Caco-2 (cell line): ENCODE results near the gene FREM3. TPM values are rescaled to one million over a fixed set of nuclear protein-coding genes. Genes with fewer than 3 reads are reported as not detected.

ENCODE experiments used
- BruUV-seq: library from RNA; stranded (reverse); fragments of 400-500 nt; replicated peaks from 2 replicates; lab custom pipeline; 2021; lab: Mats Ljungman, UMichigan
- CTCF ChIA-PET: fragments of 300-600 bp; sonication (Branson Sonifier 250); formaldehyde crosslinking; loops from one replicate; lab custom pipeline; 2022; ENCODE audit warnings: antibody characterized with exemption; lab: Charles Lee
- POLR2A ChIA-PET: fragments of 300-600 bp; sonication (Branson Sonifier 250); formaldehyde crosslinking; loops from one replicate; lab custom pipeline; 2022; ENCODE audit warnings: antibody characterized with exemption; lab: Charles Lee
- DNase-seq, 2 experiments: peaks; one replicate each; pipeline versions ENCODE4 v3.0.0 to v3.0.0-alpha.2; 2020 to 2022
- H3K27me3 ChIP-seq: replicated peaks from 2 replicates; pipeline ENCODE4 v1.6.0; 2011; ENCODE audit warnings: low read length; ENCODE audit not compliant: control insufficient read depth, insufficient read depth
- H3K36me3 ChIP-seq: 2 replicates; pipeline ENCODE4 v1.5.1; 2011; ENCODE audit warnings: low read length; ENCODE audit not compliant: control insufficient read depth, insufficient read depth
- H3K4me1 ChIP-seq: fragments of 250-450 bp; sonication (Bioruptor Pico); 2 replicates; pipeline ENCODE4 v1.5.1; 2020; ENCODE audit warnings: mild to moderate bottlenecking
- H3K4me3 ChIP-seq: 2 replicates; pipeline ENCODE4 v1.5.1; 2011; ENCODE audit warnings: low read depth, mild to moderate bottlenecking, control low read depth, low read length
- H3K9me3 ChIP-seq: fragments of 250-450 bp; sonication (Bioruptor Pico); 2 replicates; pipeline ENCODE4 v1.5.1; 2020; ENCODE audit warnings: mild to moderate bottlenecking, moderate library complexity
- H3K27ac Mint-ChIP-seq: one replicate; pipeline ENCODE4 v1.8.0; 2022; ENCODE audit warnings: mixed read lengths; ENCODE audit not compliant: unreplicated experiment
- H3K27me3 Mint-ChIP-seq: one replicate; pipeline ENCODE4 v1.8.0; 2022; ENCODE audit warnings: mixed read lengths; ENCODE audit not compliant: insufficient read depth, unreplicated experiment
- H3K36me3 Mint-ChIP-seq: one replicate; pipeline ENCODE4 v1.8.0; 2022; ENCODE audit warnings: mild to moderate bottlenecking, mixed read lengths; ENCODE audit not compliant: insufficient read depth, unreplicated experiment
- H3K4me1 Mint-ChIP-seq: one replicate; pipeline ENCODE4 v1.8.0; 2022; ENCODE audit warnings: low read depth, mixed read lengths; ENCODE audit not compliant: unreplicated experiment
- H3K4me3 Mint-ChIP-seq: one replicate; pipeline ENCODE4 v1.8.0; 2022; ENCODE audit warnings: mild to moderate bottlenecking, moderate library complexity, mixed read lengths; ENCODE audit not compliant: unreplicated experiment
- H3K9me3 Mint-ChIP-seq: one replicate; pipeline ENCODE4 v1.8.0; 2022; ENCODE audit warnings: mixed read lengths; ENCODE audit not compliant: unreplicated experiment
- intact Hi-C: fragments of 100-400 bp; cut with micrococcal nuclease; formaldehyde crosslinking; loops from one replicate; pipeline ENCODE4 v1.10.0; 2022; ENCODE audit not compliant: unreplicated experiment
- total RNA-seq: library from RNA; stranded (reverse); gene quantifications from 2 replicates; pipeline ENCODE4 v1.2.3, GENCODE V29; 2022
- TF ChIP-seq, protein P1 (sequence below), 2 experiments: fragments of 200-600 bp in 1 of 2; IDR thresholded peaks; 1 replicate in 1 of 2; 2 replicates in 1 of 2; pipeline versions ENCODE4 v1.5.1 to v1.8.0; 2011 to 2022; ENCODE audit warnings: antibody characterized with exemption in 1 of 2, control low read depth in 1 of 2, inconsistent platforms in 1 of 2, low read depth in 1 of 2, low read length in 1 of 2, mild to moderate bottlenecking in 1 of 2, moderate library complexity in 1 of 2; ENCODE audit not compliant: insufficient read depth in 1 of 2, severe bottlenecking in 1 of 2, unreplicated experiment in 1 of 2

Gene FREM3
- total RNA-seq, 1 experiment from 2014 or later: not detected

DNA sequence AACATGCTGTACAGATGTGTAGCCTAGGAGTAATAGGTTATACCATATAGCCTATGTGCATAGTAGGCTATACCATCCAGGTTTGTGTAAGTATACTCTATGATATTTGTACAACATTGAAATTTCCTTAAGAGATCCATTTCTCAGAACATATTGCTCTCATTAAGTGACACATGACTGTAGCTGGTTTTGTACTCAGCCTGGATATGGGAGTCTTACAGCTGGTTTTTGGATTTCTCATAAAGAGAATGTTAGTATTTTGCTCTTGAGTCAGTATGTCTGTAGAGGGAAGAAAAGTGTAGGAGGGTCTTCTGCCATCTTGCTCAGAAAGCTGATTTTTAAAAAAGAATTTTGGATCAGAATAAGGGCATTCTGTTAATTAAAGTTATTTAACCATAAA lies 101.7 kb downstream of the FREM3 start:
- Mint-ChIP-seq H3K9me3 (no peaks in the 10 kb centered on the region), H3K27me3 (peaks cover 15% of the 10 kb centered on the region), H3K4me1 (no peaks in the 10 kb centered on the region), H3K4me3 (no peak overlapping the region), H3K36me3 (no peaks in the 10 kb centered on the region), H3K27ac (no peak overlapping the region)
- POLR2A ChIA-PET: no interaction called here
- H3K4me1 ChIP-seq: no peaks in the 10 kb centered on the region
- no peak for DNase-seq
- intact Hi-C loops: no loop called here
- no peaks in the 10 kb centered on the region for H3K27me3 ChIP-seq
- BruUV-seq: no TSS peak
- H3K36me3 ChIP-seq: no peaks in the 10 kb centered on the region
- TF ChIP-seq, protein P1, sequence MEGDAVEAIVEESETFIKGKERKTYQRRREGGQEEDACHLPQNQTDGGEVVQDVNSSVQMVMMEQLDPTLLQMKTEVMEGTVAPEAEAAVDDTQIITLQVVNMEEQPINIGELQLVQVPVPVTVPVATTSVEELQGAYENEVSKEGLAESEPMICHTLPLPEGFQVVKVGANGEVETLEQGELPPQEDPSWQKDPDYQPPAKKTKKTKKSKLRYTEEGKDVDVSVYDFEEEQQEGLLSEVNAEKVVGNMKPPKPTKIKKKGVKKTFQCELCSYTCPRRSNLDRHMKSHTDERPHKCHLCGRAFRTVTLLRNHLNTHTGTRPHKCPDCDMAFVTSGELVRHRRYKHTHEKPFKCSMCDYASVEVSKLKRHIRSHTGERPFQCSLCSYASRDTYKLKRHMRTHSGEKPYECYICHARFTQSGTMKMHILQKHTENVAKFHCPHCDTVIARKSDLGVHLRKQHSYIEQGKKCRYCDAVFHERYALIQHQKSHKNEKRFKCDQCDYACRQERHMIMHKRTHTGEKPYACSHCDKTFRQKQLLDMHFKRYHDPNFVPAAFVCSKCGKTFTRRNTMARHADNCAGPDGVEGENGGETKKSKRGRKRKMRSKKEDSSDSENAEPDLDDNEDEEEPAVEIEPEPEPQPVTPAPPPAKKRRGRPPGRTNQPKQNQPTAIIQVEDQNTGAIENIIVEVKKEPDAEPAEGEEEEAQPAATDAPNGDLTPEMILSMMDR (IDR thresholded peaks at IDR 0.05; ENCODE audit: insufficient read depth in 1 of 2, low read depth in 1 of 2, low read length in 1 of 2, severe bottlenecking in 1 of 2, unreplicated experiment in 1 of 2): no peak
- H3K9me3 ChIP-seq: no peaks in the 10 kb centered on the region
- H3K4me3 ChIP-seq: no peak overlapping the region
- CTCF ChIA-PET: no interaction called here

DNA sequence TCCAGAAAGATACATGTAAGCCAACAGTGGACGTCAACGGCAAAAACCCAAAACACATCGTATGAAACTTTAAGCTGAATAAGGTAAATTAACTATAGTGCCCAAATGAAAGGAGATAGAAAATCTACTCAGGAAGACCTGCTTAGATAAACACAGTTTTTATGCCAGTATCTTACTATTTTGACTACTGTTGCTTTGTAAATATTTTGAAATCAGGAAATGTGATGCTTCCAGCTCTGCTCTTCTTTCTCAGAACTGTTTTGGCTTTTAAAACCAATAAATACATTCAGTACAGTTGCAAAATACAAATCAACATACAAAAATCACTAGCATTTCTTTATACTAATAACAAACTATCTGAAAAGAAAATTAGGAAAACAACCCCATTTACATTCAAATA lies 103.2 kb downstream of the FREM3 start:
- Histone ChIP-seq H3K4me3 (no peak overlapping the region), H3K27me3 (no peaks in the 10 kb centered on the region), H3K36me3 (no peaks in the 10 kb centered on the region), H3K4me1 (no peaks in the 10 kb centered on the region), H3K9me3 (no peaks in the 10 kb centered on the region)
- Mint-ChIP-seq H3K4me3 (no peak overlapping the region), H3K4me1 (no peaks in the 10 kb centered on the region), H3K27ac (no peak overlapping the region), H3K9me3 (no peaks in the 10 kb centered on the region), H3K27me3 (peaks cover 17% of the 10 kb centered on the region), H3K36me3 (no peaks in the 10 kb centered on the region)
- intact Hi-C loops: no loop called here
- POLR2A ChIA-PET: no interaction called here
- no TSS peak for BruUV-seq
- no peak for DNase-seq
- TF ChIP-seq, protein P1 (IDR thresholded peaks at IDR 0.05; ENCODE audit: insufficient read depth in 1 of 2, low read depth in 1 of 2, low read length in 1 of 2, severe bottlenecking in 1 of 2, unreplicated experiment in 1 of 2): no peak
- CTCF ChIA-PET: no interaction called here

DNA sequence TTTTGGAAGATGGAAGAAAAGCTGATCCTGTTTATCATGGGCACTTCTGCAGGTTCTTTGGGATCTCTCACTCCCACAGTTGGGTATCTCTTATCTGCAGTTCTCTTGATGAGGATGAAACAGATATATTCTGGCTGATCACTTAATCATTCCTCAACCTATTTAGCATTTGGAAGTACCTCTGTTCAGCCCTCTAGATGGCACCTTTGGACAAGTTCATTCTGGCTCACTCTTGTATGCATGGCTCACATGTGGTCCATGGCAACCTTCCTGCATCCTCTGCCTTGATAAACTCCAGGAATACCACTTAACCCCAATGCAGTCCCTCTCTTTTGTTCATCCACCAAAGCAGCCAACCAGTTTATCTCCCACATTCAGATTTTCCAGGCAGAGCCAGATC lies 112.8 kb downstream of the FREM3 start:
- POLR2A ChIA-PET: no interaction called here
- no peaks in the 10 kb centered on the region for H3K36me3 ChIP-seq
- Mint-ChIP-seq H3K27me3 (peaks cover under 1% of the 10 kb centered on the region), H3K4me3 (no peak overlapping the region), H3K27ac (no peak overlapping the region), H3K9me3 (no peaks in the 10 kb centered on the region), H3K36me3 (no peaks in the 10 kb centered on the region), H3K4me1 (no peaks in the 10 kb centered on the region)
- no peaks in the 10 kb centered on the region; the same call in 1 of the 2 replicates for H3K9me3 ChIP-seq
- H3K4me1 ChIP-seq: no peaks in the 10 kb centered on the region
- no peaks in the 10 kb centered on the region for H3K27me3 ChIP-seq
- no peak overlapping the region for H3K4me3 ChIP-seq
- CTCF ChIA-PET: no interaction called here
- intact Hi-C loops: no loop called here
- no peak for DNase-seq
- TF ChIP-seq, protein P1 (IDR thresholded peaks at IDR 0.05; ENCODE audit: insufficient read depth in 1 of 2, low read depth in 1 of 2, low read length in 1 of 2, severe bottlenecking in 1 of 2, unreplicated experiment in 1 of 2): no peak
- BruUV-seq: no TSS peak
